Mesenchymal stem cell (in vitro differentiated cells and primary cell): Measurements from ENCODE around the gene MGAT4B.

Experiments
- DNase-seq: peaks from one replicate; pipeline ENCODE4 v3.0.0-alpha.2; 2013
- H2AFZ ChIP-seq: one replicate; pipeline ENCODE4 v1.6.1; 2013; ENCODE audit warnings: low read depth, mild to moderate bottlenecking, control low read depth, inconsistent platforms, low read length, moderate library complexity
- H2AK5ac ChIP-seq: 2 replicates; pipeline ENCODE4 v1.6.1; 2013; ENCODE audit warnings: low read length, moderate library complexity, mild to moderate bottlenecking, inconsistent platforms; ENCODE audit not compliant: severe bottlenecking
- H2BK120ac ChIP-seq: one replicate; pipeline ENCODE4 v1.6.1; 2013; ENCODE audit warnings: low read depth, mild to moderate bottlenecking, inconsistent platforms, low read length, moderate library complexity
- H2BK12ac ChIP-seq, 2 experiments: one replicate each; pipeline ENCODE4 v1.6.1; 2013; ENCODE audit warnings: inconsistent platforms in 2 of 2, low read length in 2 of 2, mild to moderate bottlenecking in 2 of 2, moderate library complexity in 2 of 2, control low read depth in 1 of 2
- H2BK15ac ChIP-seq: one replicate; pipeline ENCODE4 v1.6.1; 2013; ENCODE audit warnings: mild to moderate bottlenecking, low read depth, inconsistent platforms; ENCODE audit not compliant: poor library complexity, severe bottlenecking
- H2BK5ac ChIP-seq: 2 replicates; pipeline ENCODE4 v1.6.1; 2013; ENCODE audit warnings: low read depth, mild to moderate bottlenecking, low read length, control low read depth, inconsistent platforms; ENCODE audit not compliant: poor library complexity, severe bottlenecking
- H3K14ac ChIP-seq, 2 experiments: one replicate each; pipeline ENCODE4 v1.6.1; 2013; ENCODE audit warnings: inconsistent platforms in 2 of 2, low read length in 2 of 2, control low read depth in 1 of 2, mild to moderate bottlenecking in 1 of 2, moderate library complexity in 1 of 2
- H3K18ac ChIP-seq, 2 experiments: one replicate each; pipeline ENCODE4 v1.6.1; 2013; ENCODE audit warnings: inconsistent platforms in 2 of 2, low read length in 2 of 2, control low read depth in 1 of 2, low read depth in 1 of 2, mild to moderate bottlenecking in 1 of 2
- H3K23ac ChIP-seq, 2 experiments: one replicate each; pipeline ENCODE4 v1.6.1; 2013; ENCODE audit warnings: inconsistent platforms in 2 of 2, low read length in 2 of 2, mild to moderate bottlenecking in 2 of 2, moderate library complexity in 2 of 2, control low read depth in 1 of 2
- H3K27ac ChIP-seq: 2 replicates; pipeline ENCODE4 v1.5.1; 2013; ENCODE audit warnings: mild to moderate bottlenecking, moderate library complexity, low read length, control low read depth, inconsistent platforms; ENCODE audit not compliant: poor library complexity, severe bottlenecking
- H3K27me3 ChIP-seq, 2 experiments: 2 replicates each; pipeline versions ENCODE4 v1.6.1 to v1.7.0; 2013; ENCODE audit warnings: low read length in 2 of 2, mild to moderate bottlenecking in 2 of 2, moderate library complexity in 2 of 2, control low read depth in 1 of 2, inconsistent platforms in 1 of 2; ENCODE audit not compliant: control insufficient read depth in 1 of 2, insufficient read depth in 1 of 2
- H3K36me3 ChIP-seq, 2 experiments: 2 replicates each; pipeline versions ENCODE4 v1.6.1 to v1.7.0; 2013; ENCODE audit warnings: low read length in 2 of 2, control low read depth in 1 of 2, inconsistent platforms in 1 of 2, low read depth in 1 of 2, mild to moderate bottlenecking in 1 of 2; ENCODE audit not compliant: insufficient read depth in 2 of 2, control insufficient read depth in 1 of 2
- H3K4ac ChIP-seq, 2 experiments: one replicate each; pipeline ENCODE4 v1.6.1; 2013; ENCODE audit warnings: inconsistent platforms in 2 of 2, low read length in 2 of 2, mild to moderate bottlenecking in 2 of 2, moderate library complexity in 2 of 2, control low read depth in 1 of 2, low read depth in 1 of 2
- H3K4me1 ChIP-seq: 2 replicates; pipeline ENCODE4 v1.6.1; 2013; ENCODE audit warnings: low read depth, low read length, control low read depth; ENCODE audit not compliant: control insufficient read depth, insufficient read depth
- H3K4me2 ChIP-seq: 2 replicates; pipeline ENCODE4 v1.6.1; 2013; ENCODE audit warnings: low read length, mild to moderate bottlenecking, inconsistent platforms; ENCODE audit not compliant: poor library complexity, severe bottlenecking
- H3K4me3 ChIP-seq, 2 experiments: 2 replicates each; pipeline versions ENCODE4 v1.5.1 to v1.7.0; 2013; ENCODE audit warnings: low read length in 2 of 2, mild to moderate bottlenecking in 2 of 2, control low read depth in 1 of 2, low read depth in 1 of 2; ENCODE audit not compliant: insufficient read depth in 1 of 2
- H3K79me1 ChIP-seq: replicated peaks from 2 replicates; pipeline ENCODE4 v1.6.1; 2013; ENCODE audit warnings: mild to moderate bottlenecking, control low read depth, low read length, inconsistent platforms; ENCODE audit not compliant: poor library complexity, severe bottlenecking
- H3K9ac ChIP-seq: 2 replicates; pipeline ENCODE4 v1.7.0; 2013; ENCODE audit warnings: mild to moderate bottlenecking, low read length, moderate library complexity
- H3K9me3 ChIP-seq: 2 replicates; pipeline ENCODE4 v1.7.0; 2013; ENCODE audit warnings: mild to moderate bottlenecking, low read length; ENCODE audit not compliant: control insufficient read depth
- H4K8ac ChIP-seq: one replicate; pipeline ENCODE4 v1.6.1; 2013; ENCODE audit warnings: inconsistent platforms, mild to moderate bottlenecking, low read length, moderate library complexity
- H4K91ac ChIP-seq: one replicate; pipeline ENCODE4 v1.6.1; 2013; ENCODE audit warnings: mild to moderate bottlenecking, low read length, inconsistent platforms
- WGBS: methylation state at CpG from one replicate; pipeline ENCODE4 v1.1.7; 2013; ENCODE audit warnings: mixed read lengths; 5-methylcytosine and 5-hydroxymethylcytosine counted together

MGAT4B gene

DNA sequence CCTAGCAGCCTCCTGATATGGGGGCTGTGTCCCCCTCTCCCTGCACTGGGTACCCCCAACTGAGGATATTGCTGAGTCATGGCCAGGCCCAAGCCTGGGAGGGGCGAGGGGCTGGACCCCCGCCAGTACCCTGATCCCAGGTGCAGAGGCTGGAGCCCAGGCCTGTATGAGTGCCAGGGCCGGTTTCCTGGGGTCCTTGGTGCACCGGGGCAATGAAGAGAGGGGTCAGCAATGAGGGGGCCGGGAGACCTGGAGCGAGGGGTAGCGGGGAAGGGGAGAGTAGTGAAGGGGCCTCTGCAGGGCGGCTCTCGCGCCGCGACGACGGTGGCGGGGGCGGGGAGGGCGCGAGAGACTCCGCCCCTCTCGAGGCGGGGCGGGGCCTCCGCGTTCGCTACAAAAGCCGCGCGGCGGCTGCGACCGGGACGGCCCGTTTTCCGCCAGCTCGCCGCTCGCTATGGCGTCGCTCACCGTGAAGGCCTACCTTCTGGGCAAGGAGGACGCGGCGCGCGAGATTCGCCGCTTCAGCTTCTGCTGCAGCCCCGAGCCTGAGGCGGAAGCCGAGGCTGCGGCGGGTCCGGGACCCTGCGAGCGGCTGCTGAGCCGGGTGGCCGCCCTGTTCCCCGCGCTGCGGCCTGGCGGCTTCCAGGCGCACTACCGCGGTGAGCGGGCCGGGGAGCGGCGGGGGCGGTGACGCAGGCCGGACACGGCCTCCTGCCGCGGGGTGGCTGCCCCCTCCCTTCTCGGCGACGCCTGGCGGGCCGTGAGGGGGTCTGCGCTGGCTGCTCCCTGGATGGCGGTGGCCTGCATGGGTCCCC, 14.0 kb upstream of the MGAT4B start, which contains the start of gene SQSTM1:
Gene SQSTM1, plus strand, starts transcription at position 423 of the 815 bp plus-strand sequence. Its CDS starts 32 bp downstream, at position 455.
- Histone ChIP-seq H3K18ac (peak within 1 kb of the TSS; percentile 98 to 100), H3K79me1 (peaks cover 22% of the 10 kb centered on the region), H4K8ac (peak within 1 kb of the TSS; percentile 98), H3K36me3 (peaks cover 34 to 39% of the 10 kb centered on the region in 2 experiments), H2AK5ac (peak within 1 kb of the TSS; percentile 94), H2AFZ (no peak within 1 kb of the TSS), H2BK5ac (peak within 1 kb of the TSS; percentile 95), H3K27me3 (no peaks in the 10 kb centered on the region), H3K27ac (peak within 1 kb of the TSS; percentile 96), H3K4me2 (peak within 1 kb of the TSS; percentile 84), H2BK15ac (peak within 1 kb of the TSS; percentile 95), H2BK120ac (peak within 1 kb of the TSS; percentile 99), H3K4ac (peak within 1 kb of the TSS; percentile 91 to 100), H3K4me3 (peak within 1 kb of the TSS; percentile 94 to 95), H3K9ac (peak within 1 kb of the TSS; percentile 96), H4K91ac (peak within 1 kb of the TSS; percentile 100), H3K9me3 (no peaks in the 10 kb centered on the region), H3K23ac (peak within 1 kb of the TSS; percentile 37 to 98), H3K4me1 (peaks cover 64% of the 10 kb centered on the region), H2BK12ac (peak within 1 kb of the TSS; percentile 98 to 99), H3K14ac (peak within 1 kb of the TSS in 1 of 2 experiments; percentile 99)
- DNase-seq = peak; percentile 80
- 2% methylated on average over 70 of the region's 81 CpGs for WGBS

DNA sequence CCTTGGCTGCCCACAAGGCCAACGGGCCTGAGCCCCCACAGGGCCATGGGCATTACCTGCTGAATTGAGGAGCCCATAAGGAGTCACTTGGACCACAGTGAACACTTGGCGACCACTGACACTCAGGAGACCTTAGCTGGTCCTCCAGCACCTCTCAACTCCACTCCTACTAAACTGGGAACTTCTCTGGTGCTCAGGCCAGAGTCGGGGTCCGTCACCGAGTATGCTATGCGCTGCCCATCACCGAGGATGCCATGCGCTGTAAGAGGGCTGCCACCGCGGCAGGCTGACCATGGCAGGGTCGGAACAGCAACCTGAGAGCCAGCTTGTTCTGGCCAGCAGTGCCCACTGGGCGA, 13.4 kb upstream of the MGAT4B start:
- Histone ChIP-seq H3K9ac (peak overlapping the region; percentile 96), H2BK15ac (peak overlapping the region; percentile 95), H3K14ac (peak overlapping the region in 1 of 2 experiments; percentile 99), H3K4ac (peak overlapping the region; percentile 90 to 100), H3K27me3 (no peaks in the 10 kb centered on the region), H3K27ac (peak overlapping the region; percentile 96), H3K9me3 (no peaks in the 10 kb centered on the region), H3K4me2 (peak overlapping the region; percentile 59), H2AK5ac (peak overlapping the region; percentile 94), H2BK120ac (peak overlapping the region; percentile 99), H3K4me3 (peak overlapping the region; percentile 28 to 95), H3K4me1 (peaks cover 60% of the 10 kb centered on the region), H4K8ac (peak overlapping the region; percentile 98), H3K36me3 (peaks cover 33 to 38% of the 10 kb centered on the region in 2 experiments), H3K18ac (peak overlapping the region; percentile 98 to 100), H3K23ac (peak overlapping the region in 1 of 2 experiments; percentile 81), H4K91ac (peak overlapping the region; percentile 100), H3K79me1 (peaks cover 22% of the 10 kb centered on the region), H2BK5ac (peak overlapping the region; percentile 95), H2AFZ (no peak overlapping the region), H2BK12ac (peak overlapping the region; percentile 98 to 99)
- peak; percentile 32 for DNase-seq
- WGBS = 79% methylated on average over 12 of the region's 12 CpGs

DNA sequence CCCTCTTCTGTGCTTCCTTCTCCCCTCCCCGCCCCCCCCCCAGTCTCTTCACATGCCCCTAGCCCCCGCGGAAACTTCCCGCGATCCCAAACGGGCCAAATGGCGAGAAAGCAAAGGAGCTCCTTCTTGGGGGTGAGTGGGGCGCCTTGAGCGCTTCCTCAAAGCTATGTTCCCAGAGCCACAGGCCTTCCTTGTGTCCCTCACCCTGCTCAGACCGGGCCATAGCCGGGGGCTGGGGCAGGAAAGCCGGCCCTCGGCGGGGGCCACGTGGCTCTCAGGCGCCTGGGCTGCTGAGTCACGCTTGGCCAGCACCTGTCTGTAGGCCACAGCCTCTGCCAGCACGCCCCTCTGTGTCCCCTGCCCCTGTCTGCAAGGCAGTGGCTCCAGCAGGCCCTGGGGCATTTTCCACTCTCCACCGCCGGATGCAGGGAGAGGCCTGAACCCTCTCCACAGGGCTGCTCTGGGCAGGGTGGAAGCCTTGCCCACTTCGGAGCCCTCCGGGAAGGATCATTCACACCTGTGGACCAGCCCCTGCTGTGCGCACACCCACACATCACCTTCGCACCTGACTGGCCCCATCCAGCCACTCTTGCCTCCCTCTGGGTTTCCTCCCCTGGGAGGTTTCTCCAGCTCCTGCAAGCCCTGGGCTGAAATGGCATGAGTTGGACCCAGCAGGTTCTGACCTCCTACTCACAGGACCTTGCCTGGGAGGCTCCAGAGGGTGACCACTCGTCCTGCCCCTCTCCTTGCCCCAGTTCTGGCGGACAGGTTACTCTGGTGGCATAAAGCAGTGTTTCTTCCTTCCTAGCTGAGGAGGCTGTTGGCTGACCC, 12.8 kb upstream of the MGAT4B start:
- H4K8ac ChIP-seq = peak overlapping the region; percentile 98
- peaks cover 20% of the 10 kb centered on the region for H3K79me1 ChIP-seq
- H3K4me2 ChIP-seq = no peak overlapping the region
- H4K91ac ChIP-seq = peak overlapping the region; percentile 100
- peak overlapping the region; percentile 98 to 99 for H2BK12ac ChIP-seq
- peak overlapping the region; percentile 90 to 100 for H3K4ac ChIP-seq
- H3K9ac ChIP-seq = peak overlapping the region; percentile 96
- H3K36me3 ChIP-seq = peaks cover 29 to 32% of the 10 kb centered on the region in 2 experiments
- 30% methylated on average over 22 of the region's 26 CpGs for WGBS
- no peaks in the 10 kb centered on the region for H3K27me3 ChIP-seq
- H2BK5ac ChIP-seq = peak overlapping the region; percentile 93
- H3K14ac ChIP-seq = peak overlapping the region; percentile 89 to 99
- peak overlapping the region in 1 of 2 experiments; percentile 95 for H3K4me3 ChIP-seq
- H3K4me1 ChIP-seq = peaks cover 56% of the 10 kb centered on the region
- no peaks in the 10 kb centered on the region for H3K9me3 ChIP-seq
- H2BK120ac ChIP-seq = peak overlapping the region; percentile 99
- peak overlapping the region in 1 of 2 experiments; percentile 81 for H3K23ac ChIP-seq
- peak overlapping the region; percentile 94 for H2AK5ac ChIP-seq
- peak overlapping the region; percentile 96 for H3K27ac ChIP-seq
- H2AFZ ChIP-seq = no peak overlapping the region
- peak overlapping the region; percentile 98 to 100 for H3K18ac ChIP-seq
- peak overlapping the region; percentile 95 for H2BK15ac ChIP-seq
- peak; percentile 88 for DNase-seq
